SHP77 (cell line): ENCODE data around the gene GLIS2.

Experiments
- DNase-seq, 2 experiments: peaks; one replicate each; lab custom pipeline; 2025; lab: John Stamatoyannopoulos, UW

GLIS2 gene

GRCh38 chr16:4350787-4351659 is 35.2 kb downstream of the GLIS2 start, which contains the start of gene PAM16:
Gene PAM16, minus strand, starts transcription at chr16:4351321. Its CDS starts 87 bp downstream, at chr16:4351234.
- peak; percentile 90 to 91 for DNase-seq

- DNase-seq: no peak
Measured at GRCh38 chr16:4351880-4352279, 36.0 kb downstream of the GLIS2 start.

- no peak for DNase-seq
Measured at GRCh38 chr16:4352843-4353242, 37.0 kb downstream of the GLIS2 start.

- DNase-seq: no peak
Measured at GRCh38 chr16:4353675-4354074, 37.8 kb downstream of the GLIS2 start.

- no peak for DNase-seq
Measured at GRCh38 chr16:4354512-4355409, 38.9 kb downstream of the GLIS2 start.

GRCh38 chr16:4356820-4357219 is 41.0 kb downstream of the GLIS2 start:
- DNase-seq: no peak

- DNase-seq: no peak
Measured at GRCh38 chr16:4358236-4358635, 42.4 kb downstream of the GLIS2 start.

- peak; percentile 14 to 23 for DNase-seq
Measured at GRCh38 chr16:4358831-4359561, 43.1 kb downstream of the GLIS2 start.

GRCh38 chr16:4359914-4360313 is 44.0 kb downstream of the GLIS2 start:
- no peak for DNase-seq

GRCh38 chr16:4360538-4361021 is 44.7 kb downstream of the GLIS2 start:
- no peak for DNase-seq

- DNase-seq: no peak
Measured at GRCh38 chr16:4361033-4361943, 45.4 kb downstream of the GLIS2 start.

- no peak for DNase-seq
Measured at GRCh38 chr16:4361944-4362311, 46.1 kb downstream of the GLIS2 start.

GRCh38 chr16:4362476-4363135 is 46.7 kb downstream of the GLIS2 start:
- DNase-seq: no peak

- no peak for DNase-seq
Measured at GRCh38 chr16:4364196-4365013, 48.5 kb downstream of the GLIS2 start.

- no peak for DNase-seq
Measured at GRCh38 chr16:4365014-4365406, 49.1 kb downstream of the GLIS2 start.

GRCh38 chr16:4365615-4366014 is 49.7 kb downstream of the GLIS2 start:
- no peak for DNase-seq

- DNase-seq: no peak
Measured at GRCh38 chr16:4366016-4366415, 50.1 kb downstream of the GLIS2 start.

- DNase-seq: no peak
Measured at GRCh38 chr16:4367393-4367856, 51.6 kb downstream of the GLIS2 start.

- DNase-seq: no peak
Measured at GRCh38 chr16:4369007-4369733, 53.3 kb downstream of the GLIS2 start.
